ENCODE results near the gene SLC38A11.

The SLC38A11 gene

DNA sequence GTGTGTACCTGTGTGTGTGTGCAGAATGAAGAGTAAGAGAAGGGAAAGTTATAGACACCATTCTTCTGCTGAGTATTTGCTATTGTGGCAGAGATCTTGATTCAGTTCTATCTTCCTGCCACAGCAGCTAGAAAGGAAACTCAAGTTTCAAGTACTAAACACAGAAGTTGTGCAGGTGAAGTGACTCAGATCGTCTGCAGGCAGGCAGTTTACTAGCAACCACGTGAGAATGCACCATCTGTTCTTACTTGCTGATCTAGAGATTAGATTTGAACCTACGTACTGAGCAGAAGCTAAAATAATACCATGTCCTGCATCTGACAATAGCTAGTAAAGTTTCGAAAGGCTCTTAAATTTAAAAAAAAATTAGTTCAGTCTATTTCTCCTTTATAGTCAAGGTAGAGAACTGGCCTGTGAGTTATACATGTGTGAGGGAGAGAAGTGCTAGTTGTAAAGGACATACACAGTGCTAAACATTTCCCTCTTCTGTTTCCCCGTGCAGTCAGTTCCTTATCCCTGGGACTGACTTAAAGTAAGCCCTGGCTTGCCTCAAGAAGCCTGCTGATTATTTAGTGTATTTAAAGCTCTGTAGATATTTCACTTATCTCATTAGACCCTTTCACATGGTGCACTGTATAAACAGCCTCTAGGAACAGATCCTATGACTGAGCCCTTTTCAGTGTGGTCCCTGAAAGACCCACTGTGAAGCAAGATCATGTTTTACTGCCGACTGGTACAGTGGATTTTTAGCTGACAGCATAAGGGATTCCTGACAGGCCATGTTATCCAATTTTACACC lies 45.0 kb downstream of the SLC38A11 start:
- Mint-ChIP-seq H3K27me3 (peaks cover 4% of the 10 kb centered on the region), H3K9me3 (peaks cover 6% of the 10 kb centered on the region), H3K4me3 (no peak overlapping the region), H3K4me1 (no peaks in the 10 kb centered on the region), H3K27ac (no peak overlapping the region), H3K36me3 (no peaks in the 10 kb centered on the region)

DNA sequence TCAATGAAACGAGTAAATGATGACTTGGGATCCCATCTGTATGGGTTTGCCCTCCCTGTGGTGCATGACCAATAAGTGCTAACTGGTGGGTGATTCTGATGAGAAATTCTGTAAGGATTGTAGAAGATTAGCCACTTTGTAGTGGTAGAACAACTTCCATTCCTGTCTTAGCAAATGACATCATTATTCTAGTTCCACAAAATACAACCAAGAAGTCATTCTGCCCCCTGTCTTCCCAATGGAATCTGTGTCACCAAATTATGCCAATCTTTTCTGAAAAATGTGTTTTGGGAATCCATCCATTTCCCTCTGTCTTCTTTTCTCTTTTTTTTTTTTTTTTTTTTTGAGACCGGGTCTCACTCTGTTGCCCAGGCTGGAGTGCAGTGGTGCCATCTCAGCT lies 48.4 kb downstream of the SLC38A11 start:
- no peaks in the 10 kb centered on the region for H3K4me1 Mint-ChIP-seq
- peaks cover 4% of the 10 kb centered on the region for H3K27me3 Mint-ChIP-seq
- peaks cover 6% of the 10 kb centered on the region for H3K9me3 Mint-ChIP-seq
- no peaks in the 10 kb centered on the region for H3K36me3 Mint-ChIP-seq
- no peak overlapping the region for H3K27ac Mint-ChIP-seq
- no peak overlapping the region for H3K4me3 Mint-ChIP-seq

DNA sequence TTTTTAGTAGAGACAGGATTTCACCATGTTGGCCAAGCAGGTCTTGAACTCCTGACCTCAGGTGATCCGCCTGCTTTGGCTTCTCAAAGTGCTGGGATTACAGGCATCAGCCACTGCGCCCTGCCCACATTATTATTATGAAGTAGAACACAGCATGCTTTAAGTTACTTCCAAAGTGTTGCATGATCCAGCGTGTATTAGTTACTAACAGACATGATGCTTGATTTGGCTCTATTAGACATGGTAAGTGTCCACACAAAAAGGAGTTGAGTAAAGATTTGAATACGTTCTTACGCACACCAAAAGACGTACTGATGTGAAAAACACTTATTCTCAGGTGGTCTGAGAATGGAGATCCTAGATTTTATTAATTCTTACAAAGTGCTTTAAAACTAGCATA lies 50.0 kb downstream of the SLC38A11 start:
- no peak overlapping the region for H3K27ac Mint-ChIP-seq
- no peaks in the 10 kb centered on the region for H3K36me3 Mint-ChIP-seq

DNA sequence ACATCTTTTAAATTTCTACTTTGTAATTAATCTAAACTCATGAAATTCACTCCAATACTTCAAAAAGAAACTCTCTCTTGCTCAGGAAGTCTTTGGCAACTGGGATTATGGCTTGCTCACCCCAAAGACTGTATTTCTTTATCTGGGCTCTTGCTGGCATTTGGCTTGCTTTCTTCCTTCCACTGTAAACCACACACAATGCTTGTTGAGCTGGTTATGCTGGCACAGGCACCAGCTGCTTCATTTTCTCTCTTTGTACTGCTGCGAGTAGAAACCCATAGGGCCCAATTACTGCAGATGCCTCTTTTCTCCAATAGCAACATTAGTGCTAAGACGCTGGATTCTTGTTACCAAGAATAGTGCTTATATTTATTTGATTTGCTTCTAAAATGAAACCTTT lies 51.4 kb downstream of the SLC38A11 start:
- peaks cover 4% of the 10 kb centered on the region for H3K27me3 Mint-ChIP-seq
- H3K4me3 Mint-ChIP-seq, result no peak overlapping the region
- no peaks in the 10 kb centered on the region for H3K36me3 Mint-ChIP-seq
- peaks cover 15% of the 10 kb centered on the region for H3K9me3 Mint-ChIP-seq
- no peak overlapping the region for H3K27ac Mint-ChIP-seq
- H3K4me1 Mint-ChIP-seq, result no peaks in the 10 kb centered on the region

More for the DNA sequence above, 50.0 kb downstream of the SLC38A11 start:
- Mint-ChIP-seq H3K9me3 (peaks cover 10% of the 10 kb centered on the region), H3K4me1 (no peaks in the 10 kb centered on the region), H3K4me3 (no peak overlapping the region), H3K27me3 (peaks cover 4% of the 10 kb centered on the region)

DNA sequence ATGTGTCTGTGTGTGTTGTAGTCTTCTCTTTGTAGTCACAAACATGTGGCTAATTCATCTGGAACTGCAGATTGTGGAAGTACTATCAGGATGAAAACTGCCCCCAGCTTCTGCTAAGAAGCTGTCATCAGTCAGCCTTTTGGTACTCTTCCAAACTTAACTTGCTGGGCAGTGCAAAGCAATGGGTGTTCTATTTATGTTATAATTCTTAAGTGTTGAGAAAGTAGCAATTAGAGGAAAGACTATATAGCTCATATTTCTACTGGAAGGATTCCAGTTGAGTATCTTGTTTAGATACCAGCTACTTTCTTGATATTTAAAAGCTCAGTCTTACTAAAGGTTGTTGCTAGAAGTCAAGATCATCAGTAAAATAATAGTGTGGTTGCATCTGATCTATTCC lies 52.1 kb downstream of the SLC38A11 start:
- Mint-ChIP-seq H3K27ac (no peak overlapping the region), H3K36me3 (no peaks in the 10 kb centered on the region), H3K27me3 (peaks cover 4% of the 10 kb centered on the region), H3K4me3 (no peak overlapping the region), H3K4me1 (no peaks in the 10 kb centered on the region), H3K9me3 (peaks cover 15% of the 10 kb centered on the region)

DNA sequence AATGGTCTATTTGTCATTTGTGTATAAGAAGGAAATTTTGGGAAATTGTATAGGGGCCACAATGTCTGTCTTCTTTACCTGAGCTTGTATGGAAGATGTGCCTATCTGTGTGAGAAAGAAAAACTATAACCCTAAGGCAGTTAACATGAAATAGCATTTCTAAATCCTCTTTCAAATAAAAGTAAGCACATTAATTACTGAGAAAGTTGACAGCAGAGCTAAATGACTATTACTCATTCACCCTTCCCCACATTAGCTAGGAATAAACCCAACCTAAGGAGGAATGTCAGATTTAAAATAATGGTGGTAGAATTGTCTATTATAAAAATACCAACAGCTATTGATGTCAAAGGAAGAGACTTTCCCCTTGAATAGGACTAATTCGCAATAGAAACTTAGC lies 56.2 kb downstream of the SLC38A11 start:
- H3K36me3 Mint-ChIP-seq, result no peaks in the 10 kb centered on the region
- no peak overlapping the region for H3K27ac Mint-ChIP-seq
- H3K4me1 Mint-ChIP-seq, result no peaks in the 10 kb centered on the region
- peaks cover 9% of the 10 kb centered on the region for H3K9me3 Mint-ChIP-seq
- H3K27me3 Mint-ChIP-seq, result no peaks in the 10 kb centered on the region
- no peak overlapping the region for H3K4me3 Mint-ChIP-seq

DNA sequence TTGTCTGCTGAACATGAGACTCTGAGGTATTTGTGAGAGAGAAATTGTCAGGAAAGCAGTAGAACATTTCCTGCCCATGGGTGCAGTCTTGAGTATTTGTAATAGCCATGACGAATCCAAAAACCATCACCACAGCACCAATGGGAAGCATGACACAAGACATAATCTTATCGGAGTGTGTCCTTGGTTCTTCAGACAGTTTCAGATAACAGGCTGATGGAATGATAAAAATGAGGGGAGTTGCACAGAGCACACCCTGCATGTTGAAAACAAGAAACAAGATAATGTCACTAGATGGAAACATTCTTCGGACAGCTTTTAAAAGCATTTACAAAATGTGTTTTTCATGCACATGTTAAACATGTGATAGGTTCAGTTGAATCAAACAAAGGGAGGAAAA lies 56.9 kb downstream of the SLC38A11 start:
- Mint-ChIP-seq H3K9me3 (peaks cover 9% of the 10 kb centered on the region), H3K27ac (no peak overlapping the region), H3K4me1 (no peaks in the 10 kb centered on the region), H3K27me3 (no peaks in the 10 kb centered on the region), H3K36me3 (no peaks in the 10 kb centered on the region), H3K4me3 (no peak overlapping the region)

DNA sequence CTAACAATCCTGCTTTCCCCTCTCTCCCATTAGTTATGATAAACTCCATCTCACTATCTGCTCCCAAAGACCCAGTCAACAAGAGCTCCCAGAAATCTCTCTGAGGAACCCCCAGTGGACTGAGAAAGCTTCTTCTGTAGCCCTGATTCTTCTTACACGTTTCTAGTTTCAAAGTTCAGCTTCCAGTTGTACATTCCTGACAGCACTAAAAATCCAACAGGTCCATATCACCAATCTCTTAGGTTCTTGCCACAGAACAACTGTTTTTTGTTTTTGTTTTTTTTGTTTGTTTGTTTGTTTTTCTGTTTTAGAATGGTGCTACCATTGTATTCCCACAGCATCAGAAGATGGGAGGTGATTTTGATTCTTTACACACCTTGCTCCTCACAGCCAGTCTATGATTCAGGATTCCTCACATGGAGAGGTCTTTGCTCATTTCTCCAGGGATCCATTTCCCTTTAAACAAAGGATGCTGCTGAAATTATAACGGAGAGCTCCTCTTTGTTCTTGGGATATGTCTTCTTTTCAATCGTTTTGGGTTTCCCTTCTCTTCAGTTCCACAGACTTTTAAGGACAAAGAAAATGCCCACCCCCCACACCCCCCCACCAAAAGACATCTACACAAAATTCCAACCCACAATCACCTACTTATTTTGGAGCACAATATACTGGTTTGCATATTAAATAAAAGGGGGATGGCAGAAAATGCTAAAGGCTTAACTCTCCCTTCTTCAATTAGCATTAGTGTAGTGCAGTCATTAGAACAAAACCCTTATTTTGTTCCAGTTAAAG lies 57.7 kb downstream of the SLC38A11 start:
- Mint-ChIP-seq H3K4me1 (no peaks in the 10 kb centered on the region), H3K27me3 (no peaks in the 10 kb centered on the region), H3K36me3 (no peaks in the 10 kb centered on the region), H3K4me3 (no peak overlapping the region), H3K9me3 (peaks cover 14% of the 10 kb centered on the region), H3K27ac (no peak overlapping the region)

DNA sequence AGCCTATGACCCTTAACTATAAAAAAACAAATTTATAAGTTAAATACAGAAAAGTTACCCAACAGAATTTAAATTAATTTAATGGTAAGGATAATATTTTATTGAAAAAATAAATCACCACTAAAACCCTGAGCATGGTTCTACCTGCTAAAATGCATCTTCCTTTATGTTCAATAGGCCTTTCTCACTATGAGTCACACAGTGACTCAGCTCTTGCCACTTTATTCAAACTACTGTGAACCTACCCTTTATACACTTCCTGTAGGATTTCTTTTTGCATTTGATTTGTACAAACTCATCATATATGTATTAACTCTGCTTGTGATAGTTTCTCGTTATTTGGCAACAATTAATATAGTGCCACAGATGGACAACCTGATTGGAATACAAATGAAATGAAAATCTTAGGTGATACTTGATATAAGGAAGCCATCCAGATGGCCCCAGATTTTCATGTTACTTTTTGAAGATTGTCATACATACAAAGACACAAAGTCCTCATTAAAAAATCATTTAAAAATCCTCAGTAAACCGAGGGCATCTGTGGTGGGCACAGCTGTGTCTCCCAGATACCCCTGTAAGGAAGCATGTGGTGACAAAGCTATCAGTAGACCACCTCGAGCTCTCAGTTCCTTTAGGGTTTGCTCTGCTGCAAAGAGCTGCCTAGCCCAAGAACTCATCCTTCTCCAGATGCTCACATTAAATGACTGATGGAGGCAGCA lies 58.5 kb downstream of the SLC38A11 start:
- H3K4me1 Mint-ChIP-seq, result no peaks in the 10 kb centered on the region
- peaks cover 14% of the 10 kb centered on the region for H3K9me3 Mint-ChIP-seq
- no peak overlapping the region for H3K4me3 Mint-ChIP-seq
- no peak overlapping the region for H3K27ac Mint-ChIP-seq
- no peaks in the 10 kb centered on the region for H3K27me3 Mint-ChIP-seq
- no peaks in the 10 kb centered on the region for H3K36me3 Mint-ChIP-seq

DNA sequence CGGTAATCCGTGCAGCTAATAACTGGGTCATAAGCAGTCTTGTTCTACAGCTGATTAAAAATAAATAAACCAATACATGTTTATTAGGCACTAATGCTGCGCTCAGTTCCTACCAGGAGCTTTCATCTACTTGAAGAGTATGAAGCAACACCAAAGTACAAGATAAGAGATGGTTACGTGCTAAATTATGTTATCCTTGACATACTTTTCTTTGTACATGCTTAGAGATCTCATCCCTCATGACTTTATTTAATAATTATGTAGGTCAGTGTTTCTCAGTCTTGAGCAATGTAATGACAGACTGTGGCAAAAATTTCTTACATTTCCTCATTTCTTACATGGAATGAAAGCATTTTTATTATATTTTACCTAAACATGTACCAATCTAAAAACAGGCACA lies 59.1 kb downstream of the SLC38A11 start:
- no peaks in the 10 kb centered on the region for H3K27me3 Mint-ChIP-seq
- peaks cover 14% of the 10 kb centered on the region for H3K9me3 Mint-ChIP-seq
- no peaks in the 10 kb centered on the region for H3K36me3 Mint-ChIP-seq
- no peak overlapping the region for H3K27ac Mint-ChIP-seq
- H3K4me3 Mint-ChIP-seq, result no peak overlapping the region
- H3K4me1 Mint-ChIP-seq, result no peaks in the 10 kb centered on the region

DNA sequence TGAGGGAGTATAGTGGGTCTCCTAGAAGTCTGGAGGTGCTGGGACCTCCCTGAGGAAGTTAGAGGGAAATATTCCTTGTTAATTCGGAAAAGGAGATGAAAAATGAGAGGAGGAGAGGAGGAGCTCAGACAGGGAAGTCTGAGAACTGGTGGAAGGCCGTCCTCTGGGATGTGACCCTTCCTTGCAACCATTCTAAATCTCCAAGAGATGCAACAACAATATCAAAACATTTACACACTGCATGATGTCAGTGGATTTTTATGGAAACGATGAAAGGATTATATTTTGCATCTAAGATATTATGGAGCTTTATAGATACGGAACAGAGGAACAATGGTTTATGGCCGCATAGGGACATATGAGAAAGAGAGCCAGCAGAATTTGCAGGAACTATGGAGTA lies 63.9 kb downstream of the SLC38A11 start:
- no peak overlapping the region for H3K4me3 Mint-ChIP-seq
- H3K4me1 Mint-ChIP-seq, result no peaks in the 10 kb centered on the region
- no peak overlapping the region for H3K27ac Mint-ChIP-seq
- H3K9me3 Mint-ChIP-seq, result peaks cover 4% of the 10 kb centered on the region
- H3K36me3 Mint-ChIP-seq, result no peaks in the 10 kb centered on the region
- H3K27me3 Mint-ChIP-seq, result no peaks in the 10 kb centered on the region

DNA sequence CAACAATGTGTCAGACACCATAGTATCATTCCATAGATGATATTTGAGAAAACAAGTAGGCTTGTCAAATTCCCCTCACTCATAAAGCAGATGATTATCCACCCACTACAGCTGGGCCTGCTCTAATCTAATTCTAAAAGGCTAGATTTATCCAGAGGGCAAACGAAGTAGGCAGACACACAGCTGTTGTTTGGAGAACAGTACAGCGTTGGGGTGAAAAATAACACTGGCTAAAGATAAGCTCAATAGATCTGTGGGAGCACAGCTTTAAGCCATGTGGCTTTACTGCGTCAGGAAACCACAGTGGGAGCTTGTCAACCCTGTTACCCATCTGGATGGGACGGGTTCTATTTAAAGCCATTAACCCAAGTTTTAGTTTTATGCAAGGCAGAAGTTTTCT lies 64.8 kb downstream of the SLC38A11 start:
- Mint-ChIP-seq H3K4me3 (no peak overlapping the region), H3K9me3 (peaks cover 4% of the 10 kb centered on the region), H3K36me3 (no peaks in the 10 kb centered on the region), H3K27me3 (no peaks in the 10 kb centered on the region), H3K27ac (no peak overlapping the region), H3K4me1 (no peaks in the 10 kb centered on the region)

DNA sequence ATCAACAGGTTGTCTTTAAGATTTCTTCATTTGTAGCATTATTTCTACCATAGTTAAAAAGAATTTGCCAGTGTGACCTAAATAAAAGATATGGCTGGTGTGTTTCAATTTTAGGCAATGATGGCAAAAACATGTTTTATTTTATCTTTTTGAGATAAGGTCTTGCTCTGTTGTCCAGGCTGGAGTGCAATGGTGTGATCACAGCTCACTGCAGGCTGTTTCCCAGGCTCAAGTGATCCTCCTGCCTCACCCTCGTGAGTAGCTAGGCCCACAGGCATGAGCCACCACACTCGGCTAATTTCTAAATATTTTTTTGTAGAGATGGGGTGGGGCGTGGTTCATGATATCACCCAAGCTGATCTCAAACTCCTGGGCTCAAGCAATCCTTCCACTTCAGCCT lies 66.7 kb downstream of the SLC38A11 start:
- no peak overlapping the region for H3K27ac Mint-ChIP-seq

DNA sequence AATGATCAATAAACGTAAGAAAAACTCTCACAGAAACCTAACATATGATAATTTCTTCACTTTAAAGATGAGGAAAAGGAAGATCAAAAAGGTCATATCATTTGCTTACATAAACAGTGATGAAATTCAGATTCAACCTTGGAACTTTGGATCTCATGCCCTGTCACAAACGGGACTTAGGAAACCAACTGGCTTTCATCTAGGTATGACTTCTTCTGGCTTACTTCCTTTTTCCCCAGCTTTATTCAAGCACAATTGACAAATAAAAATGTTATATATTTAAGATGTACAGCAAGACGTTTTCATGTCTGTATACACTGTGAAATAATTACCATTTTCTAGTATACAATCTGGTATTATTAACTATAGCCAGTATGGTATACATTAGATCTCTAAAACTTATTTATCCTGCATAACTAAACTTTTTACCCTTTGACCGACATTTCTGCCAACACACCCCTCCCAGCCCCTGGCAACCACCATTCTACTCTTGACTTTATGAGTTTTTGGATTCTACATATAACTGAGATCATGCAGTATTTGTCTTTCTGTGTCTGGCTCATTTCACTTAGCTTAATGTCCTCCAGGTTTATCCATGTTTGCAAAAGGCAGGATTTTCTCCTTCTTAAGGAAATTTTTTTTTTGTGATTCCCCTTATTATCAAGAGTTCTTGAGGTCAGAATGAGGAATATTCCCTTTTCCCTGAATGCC lies 67.7 kb downstream of the SLC38A11 start:
- Mint-ChIP-seq H3K4me3 (no peak overlapping the region), H3K27ac (no peak overlapping the region), H3K4me1 (no peaks in the 10 kb centered on the region), H3K9me3 (no peaks in the 10 kb centered on the region), H3K27me3 (no peaks in the 10 kb centered on the region), H3K36me3 (no peaks in the 10 kb centered on the region)

More for the DNA sequence above, 66.7 kb downstream of the SLC38A11 start:
- Mint-ChIP-seq H3K4me1 (no peaks in the 10 kb centered on the region), H3K4me3 (no peak overlapping the region), H3K36me3 (no peaks in the 10 kb centered on the region), H3K27me3 (no peaks in the 10 kb centered on the region), H3K9me3 (peaks cover 4% of the 10 kb centered on the region)

DNA sequence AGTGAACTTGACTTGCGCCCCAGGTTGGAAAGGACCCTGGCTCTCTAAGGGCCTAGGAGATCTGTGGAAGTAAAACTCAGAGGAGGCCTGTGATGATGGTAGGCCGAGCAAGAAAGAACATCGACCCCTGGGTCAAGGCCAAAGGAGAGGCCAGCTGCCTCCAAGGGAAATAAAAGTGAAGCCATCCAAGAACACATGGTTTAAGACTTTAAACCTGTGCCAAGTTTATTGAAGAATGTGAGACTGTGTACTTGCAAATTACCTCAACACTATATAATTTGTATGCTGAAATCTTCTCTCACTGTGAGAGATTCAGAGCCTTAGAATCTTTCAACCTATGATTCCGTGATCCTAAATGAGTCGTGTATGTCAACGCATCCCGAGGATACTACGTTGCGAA lies 73.0 kb downstream of the SLC38A11 start:
- H3K27me3 Mint-ChIP-seq, result no peaks in the 10 kb centered on the region
- H3K36me3 Mint-ChIP-seq, result no peaks in the 10 kb centered on the region
- H3K27ac Mint-ChIP-seq, result no peak overlapping the region
- H3K4me3 Mint-ChIP-seq, result no peak overlapping the region
- no peaks in the 10 kb centered on the region for H3K4me1 Mint-ChIP-seq
- H3K9me3 Mint-ChIP-seq, result no peaks in the 10 kb centered on the region

Measured in activated naive CD4-positive, alpha-beta T cell treated with anti-CD3 and anti-CD28 coated beads, Interleukin-2, amount 50 U/mL, for 24 hours (primary cell).